ENCODE data around the gene RUNX3. TPM values are rescaled to one million over a fixed set of nuclear protein-coding genes. Genes with fewer than 3 reads are reported as not detected.
A peak's percentile ranks its signal among the peaks of the same experiment; 100 is the strongest.

The RUNX3 gene
- total RNA-seq, 1 experiment from 2014 or later = 22.6 TPM

DNA sequence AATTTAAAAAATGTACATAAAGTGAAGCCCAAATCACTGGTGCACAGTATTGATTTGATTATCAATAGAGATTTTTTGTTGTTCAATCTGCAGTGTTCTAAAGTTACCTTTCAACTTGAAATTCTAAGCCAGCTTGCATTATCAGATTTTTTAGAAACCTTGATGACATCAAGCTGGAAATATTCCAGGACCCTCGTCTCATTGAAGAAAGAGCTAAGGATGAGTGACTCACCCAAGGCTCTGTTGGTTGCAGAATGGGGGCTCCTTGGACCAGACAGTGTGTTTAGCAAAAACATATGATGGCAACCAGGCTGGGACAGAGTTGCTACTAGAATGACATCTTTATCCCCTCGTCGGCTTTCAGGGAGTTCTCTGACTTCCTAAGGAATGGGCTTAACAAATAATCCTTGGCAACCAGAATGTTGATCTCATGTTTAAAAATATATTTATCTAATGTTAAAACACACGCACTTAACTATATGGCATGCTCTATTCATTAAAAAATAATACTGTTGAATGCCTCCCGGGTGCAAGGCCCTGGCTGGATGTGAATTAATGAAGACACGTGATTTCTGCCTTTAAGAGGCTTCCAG lies 79.7 kb downstream of the RUNX3 start:
- ChIA-PET CTCF (interaction anchor here (1.4 kb wide), 1 partner anchor 20 kb away, joined by 4 read pairs; no protein-coding TSS in a partner anchor), RAD21 (ENCODE audit: low non-redundant PET in 1 of 2, low total read pairs in 2 of 2, uncharacterized antibody in 2 of 2, unreplicated experiment in 2 of 2) (no interaction called here), POLR2A (no interaction called here)
- Histone ChIP-seq H3K9me2 (ENCODE audit: insufficient read depth) (no peaks in the 10 kb centered on the region), H3K27ac (ENCODE audit: low read depth, low read length) (no peak overlapping the region), H3K27me3 (ENCODE audit: insufficient read depth, low read length) (no peaks in the 10 kb centered on the region), H3K36me3 (ENCODE audit: control insufficient read depth in 1 of 2, insufficient read depth in 2 of 2, low read length in 2 of 2) (no peaks in the 10 kb centered on the region), H3K4me1 (ENCODE audit: control insufficient read depth in 1 of 2, insufficient read depth in 2 of 2, low read length in 2 of 2) (peaks cover 0 to 17% of the 10 kb centered on the region in 2 experiments; a peak in 1 of 4 replicates), H3K9ac (ENCODE audit: low read length) (no peak overlapping the region), H3K79me2 (ENCODE audit: insufficient read depth, low read length) (no peaks in the 10 kb centered on the region), H3K4me3 (replicated peaks in 1 of 2; ENCODE audit: low read depth in 1 of 2, low read length in 2 of 2) (no peak overlapping the region), H2AFZ (ENCODE audit: low read depth, low read length, poor library complexity, severe bottlenecking) (no peak overlapping the region), H3K4me2 (ENCODE audit: low read length) (no peak overlapping the region), H4K20me1 (ENCODE audit: insufficient read depth) (no peaks in the 10 kb centered on the region), H3K9me3 (ENCODE audit: control insufficient read depth in 1 of 2, insufficient read depth in 1 of 2, low read depth in 1 of 2, low read length in 2 of 2) (no peaks in the 10 kb centered on the region)
- TF ChIP-seq SIN3A (IDR thresholded peaks at IDR 0.05; ENCODE audit: low read depth) (no peak), SRF (IDR thresholded peaks at IDR 0.05; ENCODE audit: low read depth) (no peak), FOSL1 (IDR thresholded peaks at IDR 0.05; ENCODE audit: low read depth) (no peak), ZNF274 (IDR thresholded peaks at IDR 0.05; ENCODE audit: low read depth, low read length) (no peak)
- no peak for ATAC-seq
- BruUV-seq (replicated peaks) = no TSS peak
- DNase-seq (ENCODE audit: low read depth, low spot score) = no peak
- intact Hi-C loops (cut with micrococcal nuclease) = loop anchor here (1.0 kb wide), 1 partner anchor 355 kb away; no protein-coding TSS in a partner anchor

DNA sequence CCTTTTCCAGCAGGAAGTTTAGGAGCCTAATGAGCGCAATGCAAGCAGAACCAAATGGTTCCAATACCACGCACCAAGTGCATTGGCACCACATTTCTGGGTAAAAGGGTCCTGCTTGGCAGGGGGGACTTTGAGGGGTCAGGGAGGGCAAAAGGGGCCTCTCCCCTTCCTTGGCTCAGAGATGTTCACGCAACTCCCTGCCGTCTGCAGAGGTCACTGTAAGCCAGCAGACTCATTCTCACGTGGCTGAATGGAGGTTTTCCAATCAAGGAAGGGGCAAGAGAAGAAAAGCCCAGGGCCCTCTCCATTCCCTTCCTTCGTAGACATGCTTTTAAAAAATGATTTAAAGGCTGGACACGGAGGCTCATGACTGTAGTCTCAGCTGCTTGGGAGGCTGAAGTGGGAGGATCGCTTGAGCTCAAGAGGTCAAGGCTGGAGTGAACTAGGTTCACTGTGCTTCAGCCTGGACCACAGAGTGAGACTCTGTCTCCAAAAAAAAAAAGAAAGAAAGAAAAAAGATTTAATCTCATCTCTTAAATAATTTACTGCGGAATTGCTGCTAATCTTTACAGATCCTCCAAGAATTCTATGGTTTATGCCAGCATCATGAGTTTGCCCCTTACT lies 80.3 kb downstream of the RUNX3 start:
- H3K4me1 ChIP-seq (ENCODE audit: control insufficient read depth in 1 of 2, insufficient read depth in 2 of 2, low read length in 2 of 2) = peaks cover 0 to 17% of the 10 kb centered on the region in 2 experiments; a peak in 1 of 4 replicates
- H3K9me3 ChIP-seq (ENCODE audit: control insufficient read depth in 1 of 2, insufficient read depth in 1 of 2, low read depth in 1 of 2, low read length in 2 of 2) = no peaks in the 10 kb centered on the region
- H3K79me2 ChIP-seq (ENCODE audit: insufficient read depth, low read length) = no peaks in the 10 kb centered on the region
- H3K4me2 ChIP-seq (ENCODE audit: low read length) = no peak overlapping the region
- H3K4me3 ChIP-seq (replicated peaks in 1 of 2; ENCODE audit: low read depth in 1 of 2, low read length in 2 of 2) = no peak overlapping the region
- H4K20me1 ChIP-seq (ENCODE audit: insufficient read depth) = no peaks in the 10 kb centered on the region
- ATAC-seq (no peak), DNase-seq (ENCODE audit: low read depth, low spot score) (no peak)
- no peaks in the 10 kb centered on the region for H3K9me2 ChIP-seq (ENCODE audit: insufficient read depth)
- no peak overlapping the region for H3K9ac ChIP-seq (ENCODE audit: low read length)
- peak overlapping the region; percentile 20 for H2AFZ ChIP-seq (ENCODE audit: low read depth, low read length, poor library complexity, severe bottlenecking)
- TF ChIP-seq, protein P1, sequence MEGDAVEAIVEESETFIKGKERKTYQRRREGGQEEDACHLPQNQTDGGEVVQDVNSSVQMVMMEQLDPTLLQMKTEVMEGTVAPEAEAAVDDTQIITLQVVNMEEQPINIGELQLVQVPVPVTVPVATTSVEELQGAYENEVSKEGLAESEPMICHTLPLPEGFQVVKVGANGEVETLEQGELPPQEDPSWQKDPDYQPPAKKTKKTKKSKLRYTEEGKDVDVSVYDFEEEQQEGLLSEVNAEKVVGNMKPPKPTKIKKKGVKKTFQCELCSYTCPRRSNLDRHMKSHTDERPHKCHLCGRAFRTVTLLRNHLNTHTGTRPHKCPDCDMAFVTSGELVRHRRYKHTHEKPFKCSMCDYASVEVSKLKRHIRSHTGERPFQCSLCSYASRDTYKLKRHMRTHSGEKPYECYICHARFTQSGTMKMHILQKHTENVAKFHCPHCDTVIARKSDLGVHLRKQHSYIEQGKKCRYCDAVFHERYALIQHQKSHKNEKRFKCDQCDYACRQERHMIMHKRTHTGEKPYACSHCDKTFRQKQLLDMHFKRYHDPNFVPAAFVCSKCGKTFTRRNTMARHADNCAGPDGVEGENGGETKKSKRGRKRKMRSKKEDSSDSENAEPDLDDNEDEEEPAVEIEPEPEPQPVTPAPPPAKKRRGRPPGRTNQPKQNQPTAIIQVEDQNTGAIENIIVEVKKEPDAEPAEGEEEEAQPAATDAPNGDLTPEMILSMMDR (IDR thresholded peaks at IDR 0.05 in 2 of 3, conservative IDR thresholded peaks at IDR 0.05 in 1 of 3; ENCODE audit: borderline replicate concordance in 1 of 3, insufficient read depth in 1 of 3, low read depth in 2 of 3, low read length in 2 of 3) = peak; percentile 29 to 70 (median 52); a peak in 5 of 6 replicates
- TF ChIP-seq ZFX (IDR thresholded peaks at IDR 0.05) = no peak
- no peak for TF ChIP-seq EGR1 (IDR thresholded peaks at IDR 0.05; ENCODE audit: low read depth)
- peak; percentile 84 for TF ChIP-seq RAD21 (IDR thresholded peaks at IDR 0.05; ENCODE audit: low read depth)
- TF ChIP-seq POLR2A (IDR thresholded peaks at IDR 0.05; ENCODE audit: borderline replicate concordance, extremely low read depth, insufficient read depth, insufficient read length) = no peak
- TF ChIP-seq, protein P2, sequence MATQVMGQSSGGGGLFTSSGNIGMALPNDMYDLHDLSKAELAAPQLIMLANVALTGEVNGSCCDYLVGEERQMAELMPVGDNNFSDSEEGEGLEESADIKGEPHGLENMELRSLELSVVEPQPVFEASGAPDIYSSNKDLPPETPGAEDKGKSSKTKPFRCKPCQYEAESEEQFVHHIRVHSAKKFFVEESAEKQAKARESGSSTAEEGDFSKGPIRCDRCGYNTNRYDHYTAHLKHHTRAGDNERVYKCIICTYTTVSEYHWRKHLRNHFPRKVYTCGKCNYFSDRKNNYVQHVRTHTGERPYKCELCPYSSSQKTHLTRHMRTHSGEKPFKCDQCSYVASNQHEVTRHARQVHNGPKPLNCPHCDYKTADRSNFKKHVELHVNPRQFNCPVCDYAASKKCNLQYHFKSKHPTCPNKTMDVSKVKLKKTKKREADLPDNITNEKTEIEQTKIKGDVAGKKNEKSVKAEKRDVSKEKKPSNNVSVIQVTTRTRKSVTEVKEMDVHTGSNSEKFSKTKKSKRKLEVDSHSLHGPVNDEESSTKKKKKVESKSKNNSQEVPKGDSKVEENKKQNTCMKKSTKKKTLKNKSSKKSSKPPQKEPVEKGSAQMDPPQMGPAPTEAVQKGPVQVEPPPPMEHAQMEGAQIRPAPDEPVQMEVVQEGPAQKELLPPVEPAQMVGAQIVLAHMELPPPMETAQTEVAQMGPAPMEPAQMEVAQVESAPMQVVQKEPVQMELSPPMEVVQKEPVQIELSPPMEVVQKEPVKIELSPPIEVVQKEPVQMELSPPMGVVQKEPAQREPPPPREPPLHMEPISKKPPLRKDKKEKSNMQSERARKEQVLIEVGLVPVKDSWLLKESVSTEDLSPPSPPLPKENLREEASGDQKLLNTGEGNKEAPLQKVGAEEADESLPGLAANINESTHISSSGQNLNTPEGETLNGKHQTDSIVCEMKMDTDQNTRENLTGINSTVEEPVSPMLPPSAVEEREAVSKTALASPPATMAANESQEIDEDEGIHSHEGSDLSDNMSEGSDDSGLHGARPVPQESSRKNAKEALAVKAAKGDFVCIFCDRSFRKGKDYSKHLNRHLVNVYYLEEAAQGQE (IDR thresholded peaks at IDR 0.05; ENCODE audit: low read depth) = no peak
- H3K27ac ChIP-seq (ENCODE audit: low read depth, low read length) = no peak overlapping the region
- H3K27me3 ChIP-seq (ENCODE audit: insufficient read depth, low read length) = no peaks in the 10 kb centered on the region
- intact Hi-C loops (cut with micrococcal nuclease) = loop anchor here (1.0 to 5.0 kb wide), 3 partner anchors 188 to 356 kb away; no protein-coding TSS in a partner anchor
- no TSS peak for BruUV-seq (replicated peaks)
- no peaks in the 10 kb centered on the region for H3K36me3 ChIP-seq (ENCODE audit: control insufficient read depth in 1 of 2, insufficient read depth in 2 of 2, low read length in 2 of 2)
- POLR2A ChIA-PET = no interaction called here
- CTCF ChIA-PET = interaction anchor here (0.7 to 1.1 kb wide), 4 partner anchors 15 to 49 kb away, joined by 3 to 9 read pairs (median 4); no protein-coding TSS in a partner anchor
- RAD21 ChIA-PET (ENCODE audit: low non-redundant PET in 1 of 2, low total read pairs in 2 of 2, uncharacterized antibody in 2 of 2, unreplicated experiment in 2 of 2) = interaction anchor here in 1 of 2 experiments (0.7 to 1.7 kb wide), 2 partner anchors 49 to 391 kb away, joined by 3 to 5 read pairs; no protein-coding TSS in a partner anchor
